Activated gamma-delta T cell (primary cell): Measurements from ENCODE around the gene GNAZ.

Experiments used
- DNase-seq: peaks from one replicate; lab custom pipeline; 2025; lab: John Stamatoyannopoulos, UW

GNAZ gene

DNA sequence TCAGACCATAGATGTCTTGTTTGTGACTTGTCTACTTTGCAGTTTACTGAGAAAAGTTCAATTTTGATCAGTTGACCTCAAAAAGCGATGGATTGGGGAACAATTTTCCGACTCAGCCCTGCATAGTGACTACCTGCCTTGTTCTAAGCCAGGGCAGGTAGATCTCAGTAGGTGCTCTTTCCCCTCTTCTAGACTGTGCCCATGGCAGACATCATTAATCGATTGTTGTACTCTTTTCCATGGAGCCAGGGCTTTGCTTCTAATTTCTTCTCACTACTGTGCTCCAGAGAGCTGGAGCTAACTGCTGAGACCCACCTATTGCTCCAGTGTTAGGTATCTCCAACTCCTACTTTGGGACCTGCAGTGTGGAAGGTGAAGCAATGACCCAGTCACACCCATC lies 84.8 kb downstream of the GNAZ start:
- DNase-seq = no peak

DNA sequence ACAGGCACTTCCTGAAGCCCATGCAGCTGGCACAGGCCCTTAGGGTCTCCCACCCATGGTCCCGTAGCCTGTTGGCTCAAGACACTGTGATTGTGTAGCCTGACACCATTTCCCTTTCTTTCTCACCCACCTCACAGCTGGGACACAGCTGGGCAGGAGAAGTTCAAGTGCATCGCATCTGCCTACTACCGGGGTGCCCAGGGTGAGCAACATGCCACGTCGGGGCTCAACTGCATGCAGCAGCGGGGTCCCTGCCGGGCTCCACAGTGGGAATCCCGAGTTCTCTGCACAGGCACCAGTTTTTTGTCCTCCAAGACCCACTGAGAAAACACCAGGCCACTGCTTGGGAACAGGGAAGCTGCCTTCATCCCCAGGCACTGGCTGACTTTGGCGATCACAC lies 85.5 kb downstream of the GNAZ start:
- DNase-seq = no peak

DNA sequence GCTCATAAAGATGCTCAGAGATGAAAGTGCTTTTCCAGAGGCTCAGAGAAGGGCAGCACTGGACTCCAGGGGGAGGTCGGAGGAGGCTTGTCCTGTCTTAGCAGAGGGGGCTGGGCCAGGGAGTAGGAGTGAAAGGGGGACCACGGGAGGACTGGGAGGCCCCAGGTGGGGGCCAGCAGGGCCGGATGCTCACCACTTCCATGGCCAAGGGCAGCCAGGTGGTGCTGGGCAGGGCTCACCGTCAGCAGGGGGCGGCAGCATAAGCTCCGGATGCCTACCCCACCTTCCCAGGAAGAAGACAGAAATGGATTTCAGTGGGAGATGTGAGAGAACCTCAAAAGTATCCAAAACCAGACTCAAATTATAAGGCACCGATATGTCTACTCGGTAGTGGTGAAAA lies 86.0 kb downstream of the GNAZ start:
- no peak for DNase-seq

DNA sequence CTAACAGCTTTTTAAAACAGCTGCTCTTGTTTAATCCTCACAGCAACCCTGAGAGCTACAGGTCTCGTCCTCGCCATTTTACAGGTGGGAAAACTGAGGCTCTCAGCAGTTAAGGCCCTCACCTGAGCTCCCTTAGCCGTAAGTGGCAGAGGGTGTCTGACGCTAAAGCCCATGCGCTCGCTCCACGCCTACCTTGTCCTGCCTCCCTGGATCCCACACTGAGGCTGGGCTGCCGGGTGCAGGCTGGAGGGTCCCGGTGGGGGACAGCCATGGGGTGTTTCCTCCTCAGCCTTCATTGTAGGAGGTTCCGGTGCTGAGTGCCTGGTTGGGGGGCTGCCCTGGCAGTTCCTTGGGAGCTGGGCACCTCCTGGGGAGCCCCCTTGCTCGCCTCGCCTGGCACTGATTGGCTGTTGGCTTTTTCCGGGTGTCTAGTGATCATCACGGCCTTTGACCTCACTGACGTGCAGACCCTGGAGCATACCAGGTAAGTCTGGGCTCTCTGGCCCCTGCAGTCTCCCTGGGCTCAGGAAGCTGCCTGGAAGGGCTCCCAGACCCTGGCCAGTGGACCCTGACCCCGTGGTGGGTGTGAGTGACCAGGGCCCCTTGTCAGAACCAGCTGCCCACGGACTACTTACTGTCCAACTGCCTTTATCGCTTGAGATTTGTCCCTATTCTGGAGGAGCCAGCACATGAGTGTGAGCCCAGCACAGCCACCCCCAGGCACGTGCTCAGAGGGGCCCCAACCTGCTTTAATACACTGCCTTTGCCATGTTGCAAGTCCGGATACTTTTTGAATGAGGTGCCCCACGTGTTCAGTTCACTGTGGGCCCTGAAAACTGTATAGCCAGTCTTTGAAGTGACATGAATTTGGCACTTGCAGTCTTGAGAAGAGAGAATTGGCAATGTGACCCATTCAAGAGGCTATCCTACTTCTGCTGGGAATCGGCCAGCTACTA lies 87.5 kb downstream of the GNAZ start:
- DNase-seq = no peak

DNA sequence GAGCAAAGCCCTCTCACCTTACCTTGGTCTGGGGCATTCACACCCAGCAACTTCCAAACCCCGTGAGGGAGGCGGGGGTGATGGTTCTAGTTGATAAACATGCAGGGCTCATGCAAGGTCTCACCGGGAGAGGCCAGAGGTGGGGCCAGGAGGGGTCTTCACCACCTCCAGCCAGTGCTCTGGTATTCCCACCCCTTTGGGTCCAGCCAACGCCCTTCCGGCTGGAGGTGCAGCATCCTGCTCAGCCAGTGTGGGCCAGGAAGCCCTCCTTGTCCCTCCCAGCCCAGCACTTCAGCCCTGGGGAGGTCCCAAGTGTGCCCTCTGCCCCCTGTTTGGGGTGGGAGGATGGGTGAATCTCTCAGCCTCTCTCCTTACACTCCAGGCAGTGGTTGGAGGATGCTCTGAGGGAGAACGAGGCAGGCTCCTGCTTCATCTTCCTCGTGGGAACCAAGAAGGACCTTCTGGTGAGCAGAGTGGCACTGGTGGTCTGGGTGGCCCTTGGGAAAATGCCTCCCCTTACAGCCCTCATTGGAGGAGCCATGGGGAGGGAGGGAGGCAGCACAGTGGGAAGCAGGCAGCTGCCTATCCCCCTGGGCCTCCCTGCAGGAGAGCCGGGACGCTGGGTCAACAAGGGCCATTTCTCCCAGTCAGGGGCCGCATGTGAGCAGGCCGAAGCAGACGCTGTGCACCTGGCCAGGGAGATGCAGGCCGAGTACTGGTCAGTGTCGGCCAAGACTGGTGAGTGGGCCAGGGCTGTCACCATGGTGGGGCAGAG lies 88.4 kb downstream of the GNAZ start:
- DNase-seq = no peak

DNA sequence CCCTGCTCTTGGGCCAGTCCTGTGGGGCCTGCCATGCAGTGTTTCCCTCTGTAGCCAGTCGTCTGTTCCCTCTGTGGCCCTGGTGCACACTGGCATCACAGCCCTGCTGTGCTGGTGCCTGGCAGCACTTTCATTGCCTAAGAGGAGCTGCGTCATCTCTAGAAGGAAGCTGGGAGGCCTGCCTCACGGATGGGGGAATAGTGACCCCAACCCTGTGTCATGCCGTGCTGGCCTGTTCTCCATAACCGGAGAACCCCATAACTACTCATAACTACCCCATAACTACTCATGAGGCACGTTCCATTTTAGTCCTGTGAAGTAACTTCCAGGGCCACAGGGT lies 88.9 kb downstream of the GNAZ start:
- no peak for DNase-seq

DNA sequence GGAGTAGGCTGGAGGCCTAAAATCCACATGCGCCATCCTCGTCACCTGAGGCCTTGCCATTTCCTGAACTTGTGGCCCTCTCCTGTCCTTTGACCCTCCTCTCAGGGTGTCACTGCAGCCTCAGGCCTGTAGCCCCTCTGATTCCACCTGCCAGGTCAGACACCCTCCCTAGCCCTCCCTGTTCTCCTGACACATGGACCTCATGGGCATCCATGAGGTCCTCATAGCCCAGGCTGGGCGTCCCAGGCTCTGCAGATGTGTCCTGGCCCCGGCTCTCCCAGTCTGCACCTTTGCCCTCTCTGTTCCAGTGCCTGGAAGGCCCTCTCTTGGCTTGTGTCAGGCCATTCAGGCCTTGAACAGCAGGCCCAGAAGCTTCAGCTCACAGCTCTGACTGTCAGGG lies 90.7 kb downstream of the GNAZ start:
- no peak for DNase-seq

DNA sequence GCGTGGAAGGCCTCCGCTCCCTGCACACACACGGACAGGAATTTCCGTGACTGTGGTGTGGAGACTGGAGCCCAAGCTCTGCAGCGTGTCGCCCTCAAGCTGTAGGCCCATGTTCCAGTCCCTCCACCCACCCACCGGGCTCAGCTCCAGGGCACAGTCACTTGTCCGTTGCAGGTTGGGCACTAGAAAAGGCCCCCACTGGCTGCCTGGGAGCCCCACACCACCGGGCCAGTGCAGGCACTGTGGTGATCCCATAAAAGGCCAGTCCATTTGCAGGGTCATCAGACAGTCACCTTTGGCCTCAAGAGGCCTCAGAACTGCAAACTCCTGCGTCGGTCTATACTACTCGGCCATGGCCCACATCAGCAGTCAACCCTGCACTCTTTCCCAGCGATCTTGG lies 91.3 kb downstream of the GNAZ start:
- DNase-seq = no peak

DNA sequence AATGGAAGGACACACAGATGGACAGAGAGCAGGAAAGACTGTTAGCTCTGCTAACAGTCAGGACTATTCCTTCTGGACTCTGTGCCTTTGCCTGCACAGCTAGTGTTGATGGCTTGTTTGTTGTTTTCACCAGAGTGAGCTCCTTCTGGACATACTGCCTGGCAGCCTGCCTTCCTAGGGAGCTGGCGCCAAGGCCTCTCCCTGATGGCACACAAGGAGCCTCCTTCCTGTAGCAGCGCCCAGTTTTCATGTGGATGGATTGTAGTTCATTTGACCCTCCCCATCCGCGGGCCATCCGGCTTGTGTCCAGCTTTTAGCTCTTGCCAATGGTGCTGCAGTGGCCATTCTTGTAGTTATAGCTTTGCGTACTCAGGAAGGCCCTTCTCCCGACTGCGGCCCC lies 93.3 kb downstream of the GNAZ start:
- DNase-seq = no peak

DNA sequence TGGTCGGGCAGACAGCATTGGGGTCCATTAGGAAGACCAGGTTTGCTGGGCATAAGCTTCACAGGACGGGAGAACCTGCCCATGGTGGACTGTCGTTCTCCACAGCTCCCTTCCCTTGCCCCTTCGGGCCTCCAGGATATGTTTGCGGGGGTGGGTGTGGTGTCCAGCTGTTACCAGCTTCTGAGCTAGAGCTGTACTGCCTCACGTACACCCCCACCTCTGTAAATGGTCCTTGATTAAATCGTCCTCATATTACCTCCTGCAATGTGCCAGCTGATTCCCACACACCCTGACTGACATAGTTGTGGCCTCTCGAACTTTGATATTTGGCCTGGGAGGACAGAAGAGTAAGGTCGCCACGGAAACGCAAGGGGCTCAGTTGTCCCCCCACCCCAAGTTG lies 93.8 kb downstream of the GNAZ start:
- no peak for DNase-seq

DNA sequence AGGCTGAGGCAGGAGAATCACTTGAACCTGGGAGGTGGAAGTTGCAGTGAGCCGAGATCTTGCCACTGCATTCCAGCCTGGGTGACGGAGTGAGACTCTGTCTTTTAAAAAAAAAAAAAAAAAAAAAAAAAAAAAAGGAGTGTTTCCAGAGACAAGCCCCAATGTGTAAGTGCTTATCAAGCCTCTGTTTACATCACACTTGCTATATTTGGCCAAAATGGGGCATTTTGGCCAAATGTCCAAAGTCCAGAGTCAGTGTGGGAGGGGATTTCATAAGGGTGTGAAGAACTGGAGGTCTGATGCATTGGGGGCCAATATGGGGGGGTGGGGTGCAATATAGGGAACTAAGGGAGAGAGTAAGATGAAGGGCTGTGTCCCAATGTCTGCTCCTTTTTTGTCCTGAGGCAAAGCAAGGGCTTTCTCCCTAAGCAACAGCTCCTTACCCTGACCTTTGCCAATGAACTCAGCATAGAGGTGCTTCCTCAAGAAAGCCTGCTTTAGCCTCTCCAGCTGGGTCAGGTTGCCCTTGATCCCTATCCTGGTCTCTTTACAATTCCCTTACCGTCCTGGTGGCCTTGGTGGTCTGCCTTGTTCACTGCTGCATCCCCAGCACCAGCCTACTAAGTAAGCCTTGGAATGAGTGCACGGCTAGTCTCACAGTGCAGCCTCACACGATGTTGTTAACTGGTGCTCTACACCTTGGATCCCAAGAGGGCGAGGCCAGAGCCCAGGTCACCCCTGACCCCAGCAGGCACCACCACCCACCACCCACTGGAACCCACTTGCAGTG lies 95.9 kb downstream of the GNAZ start:
- DNase-seq = no peak

DNA sequence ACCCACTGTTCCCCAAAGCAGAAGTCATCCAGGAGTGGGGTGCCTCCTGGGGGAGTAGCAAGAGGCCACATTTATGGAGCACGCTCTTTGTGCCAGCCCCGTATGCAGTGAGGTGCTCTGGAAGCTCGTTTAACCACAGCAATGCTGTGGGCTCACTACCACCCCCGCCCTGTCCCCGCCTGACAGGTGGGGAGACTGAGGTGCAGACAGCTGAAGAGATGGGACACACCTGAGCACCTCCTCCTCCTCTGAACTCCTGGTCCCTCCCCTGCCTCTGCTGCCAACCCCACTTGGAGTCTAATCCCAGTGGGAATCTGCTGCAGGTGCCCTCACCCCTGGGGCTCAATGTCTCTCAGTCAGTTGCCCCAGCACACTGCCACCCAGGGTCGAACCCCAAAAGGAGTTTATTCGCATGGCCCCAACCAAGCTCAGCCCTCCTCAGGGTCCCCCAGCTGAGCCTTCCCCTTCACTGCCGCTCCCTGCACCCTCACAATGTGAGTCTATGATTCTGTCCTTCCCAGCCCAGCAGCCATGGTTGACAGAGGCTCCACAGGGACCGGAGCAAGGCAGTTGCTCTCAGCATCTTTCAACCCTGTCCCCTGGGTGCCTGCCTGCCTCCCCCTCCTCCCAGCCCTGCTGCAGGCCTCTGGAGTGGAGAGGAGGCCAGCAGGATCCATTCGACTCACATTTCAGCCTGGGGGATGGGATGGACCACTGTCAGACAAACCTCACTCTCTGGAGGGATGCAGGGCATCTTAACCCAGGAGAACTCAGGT lies 96.7 kb downstream of the GNAZ start:
- no peak for DNase-seq

DNA sequence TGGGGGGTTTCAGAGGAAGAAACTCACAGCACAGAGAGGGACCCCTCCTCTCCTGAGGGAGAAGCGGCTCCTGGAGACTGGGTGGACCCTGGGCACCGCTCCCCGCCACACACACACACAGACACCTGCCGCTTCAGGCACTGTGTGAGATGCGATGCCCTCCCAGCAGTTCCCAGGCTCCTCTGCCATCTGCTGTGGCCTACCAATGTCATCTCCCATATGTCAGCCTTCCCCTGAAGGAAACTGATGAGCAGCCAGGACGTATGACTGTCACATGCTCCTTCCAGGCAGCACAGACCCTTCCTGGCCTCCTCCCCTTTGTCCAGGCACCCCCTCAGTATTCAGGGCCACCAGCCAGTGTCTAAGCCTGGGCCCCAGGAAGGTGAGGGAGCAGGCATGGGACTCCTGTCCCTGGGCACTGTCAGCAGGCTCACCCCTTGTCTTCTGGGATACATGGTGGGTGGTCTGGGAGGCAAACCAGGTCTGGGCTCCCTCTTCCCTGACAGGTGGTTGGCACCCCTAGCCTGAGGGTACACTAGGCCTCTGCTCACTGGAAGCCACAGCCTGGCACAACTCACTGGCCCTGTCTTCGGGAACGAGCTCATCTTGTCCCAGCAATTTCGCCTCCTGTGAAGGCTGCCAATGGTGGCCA lies 98.2 kb downstream of the GNAZ start:
- DNase-seq = no peak

DNA sequence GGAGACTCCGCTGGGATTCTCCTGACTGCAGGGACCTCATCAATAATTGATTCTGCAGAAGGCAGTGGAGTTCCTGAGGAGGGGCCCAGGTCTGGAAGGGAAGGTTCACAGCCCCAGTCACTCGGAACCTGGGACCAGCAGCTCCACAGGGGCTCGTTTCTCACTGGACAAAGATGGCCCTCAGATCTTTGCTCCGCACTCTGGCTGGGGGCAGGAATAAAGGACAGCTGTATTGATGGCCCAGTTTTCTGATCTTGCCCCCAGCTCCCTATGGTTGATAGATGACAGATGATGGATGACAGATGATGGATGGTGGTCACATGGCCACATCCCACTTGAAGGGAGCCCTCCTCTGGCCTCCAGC lies 98.7 kb downstream of the GNAZ start:
- no peak for DNase-seq
